Right atrium auricular region (tissue), 2 donors: ENCODE results near the gene PDSS2. TPM values are rescaled to one million over a fixed set of nuclear protein-coding genes. Genes with fewer than 3 reads are reported as not detected.
"Not testable (repeated sequence)": the region's sequence is repeated elsewhere in the genome, so short reads cannot be mapped to it uniquely, and the experiment has no call there.

Experiments used
- DNase-seq: peaks from one replicate; pipeline ENCODE4 v3.0.0-alpha.2; 2019; ENCODE audit warnings: low spot score
- H3K27ac ChIP-seq, 2 donors: fragments of 200-600 bp; sonication (generic); 1 replicate in 1 of 2; 2 replicates in 1 of 2; pipeline ENCODE4 v1.5.1; 2016 to 2019
- H3K27me3 ChIP-seq, 2 donors: fragments of 200-600 bp; sonication (generic); one replicate each; pipeline versions ENCODE4 v1.5.1 to v1.6.0; 2017 to 2019
- H3K36me3 ChIP-seq: fragments of 200-600 bp; sonication (generic); one replicate; pipeline ENCODE4 v1.5.1; 2016
- H3K4me1 ChIP-seq, 2 donors: fragments of 200-600 bp; sonication (generic); one replicate each; pipeline versions ENCODE4 v1.5.1 to v1.6.0; 2017 to 2019
- H3K4me3 ChIP-seq, 2 donors: fragments of 200-600 bp; sonication (generic); 1 replicate in 1 of 2; 2 replicates in 1 of 2; pipeline ENCODE4 v1.5.1; 2017 to 2019; ENCODE audit warnings: mild to moderate bottlenecking in 1 of 2, moderate library complexity in 1 of 2
- H3K9me3 ChIP-seq, 2 donors: fragments of 200-600 bp; sonication (generic); one replicate each; pipeline ENCODE4 v1.5.1; 2019
- total RNA-seq, 2 donors: library from RNA; depleted of rRNA; stranded (reverse); fragments of >200 nt; gene quantifications; one replicate each; pipeline ENCODE4 v1.1.0, GENCODE V29; 2016
- TF ChIP-seq, protein P1 (sequence below), 2 donors: fragments of 200-600 bp; sonication (generic); IDR thresholded peaks; one replicate each; pipeline ENCODE4 v1.5.1; 2019; ENCODE audit warnings: antibody characterized with exemption in 2 of 2

The PDSS2 gene
- total RNA-seq, 2 donors from 2014 or later: 8.8 to 18.2 TPM

DNA sequence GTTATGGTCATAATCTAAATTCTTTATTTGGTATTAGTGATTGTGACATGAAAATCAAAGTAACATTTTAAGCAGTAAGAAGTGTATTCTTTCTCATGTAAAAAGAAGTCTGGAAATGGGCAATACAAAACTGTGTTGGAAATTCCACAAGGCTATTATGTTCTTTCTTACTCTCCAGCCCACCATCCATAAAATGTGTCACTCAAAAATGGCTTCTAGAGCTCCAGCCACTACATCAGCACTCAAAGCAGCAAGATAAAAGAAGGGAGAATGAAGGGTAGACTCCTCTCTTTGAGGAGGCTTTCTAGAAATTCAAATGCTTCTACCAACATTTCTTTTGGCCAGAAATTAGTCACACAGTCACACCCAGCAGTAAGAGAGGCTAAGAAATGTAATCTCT is 18.4 kb downstream of the PDSS2 start:
- Histone ChIP-seq H3K9me3 (no peaks in the 10 kb centered on the region), H3K4me3 (no peak overlapping the region), H3K27me3 (no peaks in the 10 kb centered on the region), H3K27ac (no peak overlapping the region), H3K36me3 (no peaks in the 10 kb centered on the region), H3K4me1 (no peaks in the 10 kb centered on the region)
- no peak for DNase-seq
- TF ChIP-seq, protein P1, sequence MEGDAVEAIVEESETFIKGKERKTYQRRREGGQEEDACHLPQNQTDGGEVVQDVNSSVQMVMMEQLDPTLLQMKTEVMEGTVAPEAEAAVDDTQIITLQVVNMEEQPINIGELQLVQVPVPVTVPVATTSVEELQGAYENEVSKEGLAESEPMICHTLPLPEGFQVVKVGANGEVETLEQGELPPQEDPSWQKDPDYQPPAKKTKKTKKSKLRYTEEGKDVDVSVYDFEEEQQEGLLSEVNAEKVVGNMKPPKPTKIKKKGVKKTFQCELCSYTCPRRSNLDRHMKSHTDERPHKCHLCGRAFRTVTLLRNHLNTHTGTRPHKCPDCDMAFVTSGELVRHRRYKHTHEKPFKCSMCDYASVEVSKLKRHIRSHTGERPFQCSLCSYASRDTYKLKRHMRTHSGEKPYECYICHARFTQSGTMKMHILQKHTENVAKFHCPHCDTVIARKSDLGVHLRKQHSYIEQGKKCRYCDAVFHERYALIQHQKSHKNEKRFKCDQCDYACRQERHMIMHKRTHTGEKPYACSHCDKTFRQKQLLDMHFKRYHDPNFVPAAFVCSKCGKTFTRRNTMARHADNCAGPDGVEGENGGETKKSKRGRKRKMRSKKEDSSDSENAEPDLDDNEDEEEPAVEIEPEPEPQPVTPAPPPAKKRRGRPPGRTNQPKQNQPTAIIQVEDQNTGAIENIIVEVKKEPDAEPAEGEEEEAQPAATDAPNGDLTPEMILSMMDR (IDR thresholded peaks at IDR 0.05): no peak

- Histone ChIP-seq H3K4me3 (no peak overlapping the region), H3K27me3 (no peaks in the 10 kb centered on the region), H3K27ac (no peak overlapping the region), H3K4me1 (no peaks in the 10 kb centered on the region), H3K9me3 (no peaks in the 10 kb centered on the region), H3K36me3 (no peaks in the 10 kb centered on the region)
- no peak for DNase-seq
- TF ChIP-seq, protein P1 (IDR thresholded peaks at IDR 0.05): no peak
These were observed 20.0 kb downstream of the PDSS2 start for GRCh38 chr6:107439406-107439805.

- H3K27me3 ChIP-seq: no peaks in the 10 kb centered on the region
- H3K36me3 ChIP-seq: no peaks in the 10 kb centered on the region
- DNase-seq: no peak
- H3K4me1 ChIP-seq: no peaks in the 10 kb centered on the region
- TF ChIP-seq, protein P1 (IDR thresholded peaks at IDR 0.05): no peak
- no peak overlapping the region for H3K4me3 ChIP-seq
- H3K9me3 ChIP-seq: no peaks in the 10 kb centered on the region
- H3K27ac ChIP-seq: no peak overlapping the region
These were observed 21.7 kb downstream of the PDSS2 start for GRCh38 chr6:107437691-107438090.

GRCh38 chr6:107436881-107437280 is 22.5 kb downstream of the PDSS2 start:
- H3K9me3 ChIP-seq: no peaks in the 10 kb centered on the region
- no peaks in the 10 kb centered on the region for H3K36me3 ChIP-seq
- H3K27me3 ChIP-seq: no peaks in the 10 kb centered on the region
- no peak overlapping the region for H3K4me3 ChIP-seq
- no peak for DNase-seq
- H3K27ac ChIP-seq: no peak overlapping the region
- H3K4me1 ChIP-seq: no peaks in the 10 kb centered on the region
- TF ChIP-seq, protein P1 (IDR thresholded peaks at IDR 0.05): no peak

DNA sequence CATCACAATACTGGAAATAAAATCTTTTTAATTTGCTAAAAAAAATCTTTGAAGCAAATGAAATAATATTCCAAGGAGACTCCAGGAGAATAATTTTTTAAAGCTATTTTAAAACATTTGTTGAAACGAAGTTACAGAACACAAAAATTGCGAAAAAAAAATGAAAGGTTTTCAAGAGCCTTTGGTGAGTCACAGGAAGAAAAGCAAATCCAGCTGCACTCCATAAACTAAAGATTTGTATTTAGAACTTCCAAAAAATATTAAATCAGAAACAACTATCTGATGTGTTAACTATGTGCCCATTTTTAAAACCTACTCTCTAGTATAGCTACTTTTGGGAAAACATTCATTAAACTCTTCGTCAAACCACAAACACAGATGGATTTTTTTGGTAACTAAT is 23.6 kb downstream of the PDSS2 start:
- no peaks in the 10 kb centered on the region for H3K4me1 ChIP-seq
- no peak overlapping the region for H3K27ac ChIP-seq
- no peaks in the 10 kb centered on the region for H3K36me3 ChIP-seq
- H3K4me3 ChIP-seq: no peak overlapping the region
- no peak for DNase-seq
- no peaks in the 10 kb centered on the region for H3K9me3 ChIP-seq
- TF ChIP-seq, protein P1 (IDR thresholded peaks at IDR 0.05): no peak
- no peaks in the 10 kb centered on the region for H3K27me3 ChIP-seq

DNA sequence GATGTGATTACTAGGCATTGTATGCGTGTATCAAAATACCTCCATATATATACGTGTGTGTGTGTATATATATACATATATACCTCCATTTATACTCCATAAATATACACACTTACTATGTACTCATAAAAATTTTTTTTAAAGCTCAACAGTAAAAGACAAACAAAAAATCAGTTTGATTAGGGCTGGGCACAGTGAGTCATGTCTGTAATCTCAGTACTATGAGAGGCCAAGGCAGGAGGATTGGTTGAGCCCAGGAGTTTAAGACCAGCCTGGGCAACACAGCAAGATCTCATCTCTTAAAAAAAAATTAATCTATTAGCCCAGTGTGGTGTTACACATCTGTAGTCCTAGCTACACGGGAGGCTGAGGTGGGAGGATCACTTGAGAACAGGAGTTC is 24.6 kb downstream of the PDSS2 start:
- Histone ChIP-seq H3K27me3 (no peaks in the 10 kb centered on the region), H3K4me3 (no peak overlapping the region), H3K27ac (no peak overlapping the region), H3K9me3 (no peaks in the 10 kb centered on the region), H3K36me3 (no peaks in the 10 kb centered on the region), H3K4me1 (no peaks in the 10 kb centered on the region)
- DNase-seq: no peak
- TF ChIP-seq, protein P1 (IDR thresholded peaks at IDR 0.05): no peak

GRCh38 chr6:107425951-107426350 is 33.4 kb downstream of the PDSS2 start:
- not testable (repeated sequence) for H3K4me1 ChIP-seq, H3K27me3 ChIP-seq, H3K27ac ChIP-seq, DNase-seq, H3K9me3 ChIP-seq, H3K36me3 ChIP-seq, H3K4me3 ChIP-seq
